G401.6 (cell line): Measurements from ENCODE around the gene ST3GAL3.

Experiments
- FAIRE-seq: peaks from 2 replicates; lab custom pipeline; 2012; peaks lifted over from hg19 to GRCh38; lab: Jason Lieb, UNC

The ST3GAL3 gene

GRCh38 chr1:43707190-43708001 is at the start of gene ST3GAL3:
TSS of gene ST3GAL3 (plus strand) at chr1:43707536. CDS start at chr1:43736263, 28,727 bp downstream.
- FAIRE-seq: no peak

- FAIRE-seq: no peak
Observed at GRCh38 chr1:43659212-43660166, 47.8 kb upstream of the ST3GAL3 start.

GRCh38 chr1:43660355-43660754 is 47.0 kb upstream of the ST3GAL3 start:
- no peak for FAIRE-seq

GRCh38 chr1:43664369-43664768 is 43.0 kb upstream of the ST3GAL3 start:
- FAIRE-seq: no peak

GRCh38 chr1:43666608-43667007 is 40.7 kb upstream of the ST3GAL3 start:
- no peak for FAIRE-seq

- FAIRE-seq: no peak
Observed at GRCh38 chr1:43668956-43669355, 38.4 kb upstream of the ST3GAL3 start.

GRCh38 chr1:43669878-43670277 is 37.5 kb upstream of the ST3GAL3 start:
- no peak for FAIRE-seq

GRCh38 chr1:43671193-43671592 is 36.1 kb upstream of the ST3GAL3 start:
- no peak for FAIRE-seq

- no peak for FAIRE-seq
Observed at GRCh38 chr1:43671626-43672330, 35.6 kb upstream of the ST3GAL3 start.

- FAIRE-seq: no peak
Observed at GRCh38 chr1:43673261-43673660, 34.1 kb upstream of the ST3GAL3 start.

- FAIRE-seq: no peak
Observed at GRCh38 chr1:43678940-43679339, 28.4 kb upstream of the ST3GAL3 start.

- no peak for FAIRE-seq
Observed at GRCh38 chr1:43683560-43683959, 23.8 kb upstream of the ST3GAL3 start.

- no peak for FAIRE-seq
Observed at GRCh38 chr1:43686801-43687200, 20.5 kb upstream of the ST3GAL3 start.

GRCh38 chr1:43687301-43688108 is 19.8 kb upstream of the ST3GAL3 start:
- FAIRE-seq: no peak

GRCh38 chr1:43688109-43688387 is 19.3 kb upstream of the ST3GAL3 start:
- FAIRE-seq: no peak

GRCh38 chr1:43688594-43689000 is 18.7 kb upstream of the ST3GAL3 start:
- FAIRE-seq: no peak

- FAIRE-seq: no peak
Observed at GRCh38 chr1:43689289-43689688, 18.0 kb upstream of the ST3GAL3 start.

- FAIRE-seq: no peak
Observed at GRCh38 chr1:43691871-43692815, 15.2 kb upstream of the ST3GAL3 start.

- FAIRE-seq: no peak
Observed at GRCh38 chr1:43693371-43693770, 14.0 kb upstream of the ST3GAL3 start.

- no peak for FAIRE-seq
Observed at GRCh38 chr1:43699281-43699680, 8.1 kb upstream of the ST3GAL3 start.

- no peak for FAIRE-seq
Observed at GRCh38 chr1:43703836-43704235, 3.5 kb upstream of the ST3GAL3 start.
